ENCODE measurements around the gene PDGFA.

Gene PDGFA

GRCh38 chr7:537911-538634 is 18.4 kb upstream of the PDGFA start:
- DNase-seq (ENCODE audit: low read depth in 2 of 2): no peak

- no peak for DNase-seq (ENCODE audit: low read depth in 2 of 2)
Observed at GRCh38 chr7:536231-536630, 16.6 kb upstream of the PDGFA start.

GRCh38 chr7:534959-535358 is 15.3 kb upstream of the PDGFA start:
- DNase-seq (ENCODE audit: low read depth in 2 of 2): no peak

GRCh38 chr7:534075-534474 is 14.4 kb upstream of the PDGFA start:
- DNase-seq (ENCODE audit: low read depth in 2 of 2): no peak

GRCh38 chr7:533266-533665 is 13.6 kb upstream of the PDGFA start:
- no peak for DNase-seq (ENCODE audit: low read depth in 2 of 2)

GRCh38 chr7:532379-533143 is 12.9 kb upstream of the PDGFA start:
- DNase-seq (ENCODE audit: low read depth in 2 of 2): no peak

GRCh38 chr7:531777-532176 is 12.1 kb upstream of the PDGFA start:
- DNase-seq (ENCODE audit: low read depth in 2 of 2): no peak

GRCh38 chr7:528451-528850 is 8.8 kb upstream of the PDGFA start:
- no peak for DNase-seq (ENCODE audit: low read depth in 2 of 2)

GRCh38 chr7:527723-528122 is 8.1 kb upstream of the PDGFA start:
- DNase-seq (ENCODE audit: low read depth in 2 of 2): no peak

GRCh38 chr7:526460-527034 is 6.9 kb upstream of the PDGFA start:
- no peak for DNase-seq (ENCODE audit: low read depth in 2 of 2)

- DNase-seq (ENCODE audit: low read depth in 2 of 2): no peak
Observed at GRCh38 chr7:525740-526139, 6.1 kb upstream of the PDGFA start.

GRCh38 chr7:524800-525199 is 5.2 kb upstream of the PDGFA start:
- DNase-seq (ENCODE audit: low read depth in 2 of 2): no peak

GRCh38 chr7:523347-524336 is 4.0 kb upstream of the PDGFA start:
- DNase-seq (ENCODE audit: low read depth in 2 of 2): no peak

- DNase-seq (ENCODE audit: low read depth in 2 of 2): no peak
Observed at GRCh38 chr7:522951-523314, 3.3 kb upstream of the PDGFA start.

- no peak for DNase-seq (ENCODE audit: low read depth in 2 of 2)
Observed at GRCh38 chr7:522071-522950, 2.7 kb upstream of the PDGFA start.

- DNase-seq (ENCODE audit: low read depth in 2 of 2): no peak
Observed at GRCh38 chr7:521221-522070, 1.8 kb upstream of the PDGFA start.

GRCh38 chr7:520503-521161 is 986 bp upstream of the PDGFA start:
- no peak for DNase-seq (ENCODE audit: low read depth in 2 of 2)

- DNase-seq (ENCODE audit: low read depth in 2 of 2): no peak
Observed at GRCh38 chr7:518630-519483, 789 bp downstream of the PDGFA start.
